ENCODE results near the gene RAB11FIP4. TPM values are rescaled to one million over a fixed set of nuclear protein-coding genes. Genes with fewer than 3 reads are reported as not detected.

The RAB11FIP4 gene
- total and polyA plus RNA-seq, 2 donors (not counting 3 experiments of a cell fraction or from before 2014, with no cell fraction given) = 0.08 to 0.38 TPM

DNA sequence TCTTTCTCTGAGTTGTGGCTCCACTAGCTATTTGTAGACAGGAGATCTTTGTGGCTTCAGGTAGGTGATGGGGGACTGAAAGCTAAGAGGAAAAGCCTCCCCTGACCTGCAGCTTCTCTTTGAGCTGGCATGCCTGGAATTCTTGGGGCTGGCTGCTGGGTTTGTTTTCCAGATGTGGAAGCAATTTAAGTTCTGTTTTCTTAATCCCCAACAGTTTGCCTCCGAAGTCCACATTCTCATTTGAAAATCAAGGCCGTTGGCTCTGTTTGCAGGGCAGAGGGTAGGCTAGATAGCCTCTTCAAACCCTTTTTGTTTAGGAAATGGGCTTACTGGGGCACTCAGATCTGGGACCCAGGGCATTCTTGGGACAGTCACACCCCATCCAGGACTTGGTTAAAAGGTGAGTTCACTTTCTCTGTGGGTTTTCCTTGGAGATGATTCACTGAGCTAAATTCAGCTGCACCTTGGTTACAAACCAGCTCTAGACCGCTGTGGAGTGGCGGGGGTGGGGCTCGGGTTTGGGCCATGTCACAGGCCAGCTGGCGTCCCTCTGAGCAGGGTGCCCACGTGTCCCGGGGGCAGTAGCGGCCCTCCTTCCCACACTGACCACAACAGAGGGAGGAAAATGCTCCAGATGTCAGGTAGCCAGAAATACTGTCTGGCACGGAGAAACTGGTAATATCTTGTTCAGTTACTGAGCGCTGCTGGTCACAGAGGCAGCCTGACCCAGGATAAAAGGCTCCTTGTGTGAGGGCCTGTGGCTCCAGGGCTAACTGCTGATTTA lies 108.5 kb downstream of the RAB11FIP4 start:
- no TSS peak for BruUV-seq (replicated peaks)
- CTCF ChIA-PET = interaction anchor here (1.4 to 2.1 kb wide), 2 partner anchors 11 to 35 kb away, joined by 3 to 6 read pairs; no protein-coding TSS in a partner anchor
- no peaks in the 10 kb centered on the region for H3K79me2 ChIP-seq (ENCODE audit: control insufficient read depth, insufficient read depth, low read length)
- no peak overlapping the region for H3K9ac ChIP-seq (replicated peaks; ENCODE audit: extremely low read depth, insufficient read depth, low read length)
- no peaks in the 10 kb centered on the region for H3K9me1 ChIP-seq (replicated peaks; ENCODE audit: control insufficient read depth, extremely low read depth, insufficient read depth, low read length)
- no peak overlapping the region for H3K4me3 ChIP-seq (replicated peaks in 1 of 3; ENCODE audit: insufficient read depth in 1 of 3, low read depth in 1 of 3, low read length in 3 of 3)
- no peak overlapping the region for H2AFZ ChIP-seq (ENCODE audit: low read depth, low read length)
- POLR2A ChIA-PET = no interaction called here
- no peaks in the 10 kb centered on the region for H3K36me3 ChIP-seq (ENCODE audit: control insufficient read depth in 2 of 2, extremely low read depth in 1 of 2, insufficient read depth in 2 of 2, low read length in 2 of 2)
- peaks cover 4 to 9% of the 10 kb centered on the region in 2 experiments for H3K27me3 ChIP-seq (ENCODE audit: control insufficient read depth in 2 of 2, insufficient read depth in 2 of 2, low read length in 2 of 2)
- dilution Hi-C loops (cut with MboI; ENCODE audit: extremely low pct_ligation_motif_present, low sequenced_read_pairs) = no loop called here
- no peak overlapping the region for H3K4me2 ChIP-seq (ENCODE audit: insufficient read depth, low read length)
- FAIRE-seq = no peak
- H4K20me1 ChIP-seq (replicated peaks; ENCODE audit: control insufficient read depth, extremely low read depth, insufficient read depth, low read length) = no peaks in the 10 kb centered on the region
- no peaks in the 10 kb centered on the region for H3K9me3 ChIP-seq (replicated peaks; ENCODE audit: control insufficient read depth, insufficient read depth, low read length)
- intact Hi-C loops (cut with micrococcal nuclease) = no loop called here
- no peak overlapping the region for H3K27ac ChIP-seq (ENCODE audit: insufficient read depth, low read depth, low read length)
- TF ChIP-seq MYC (IDR thresholded peaks at IDR 0.05; ENCODE audit: low read depth, low read length) (no peak), POLR2A (IDR thresholded peaks at IDR 0.05; ENCODE audit: low read depth, low read length) (no peak), GATA2 (IDR thresholded peaks at IDR 0.05; ENCODE audit: insufficient read depth, insufficient read length, low read depth, low read length) (no peak), MAX (IDR thresholded peaks at IDR 0.05; ENCODE audit: insufficient read depth, insufficient read length) (no peak), CTCF (IDR thresholded peaks at IDR 0.05; ENCODE audit: extremely low read depth in 1 of 2, insufficient read depth in 1 of 2, low read depth in 1 of 2, low read length in 2 of 2) (no peak), POLR2AphosphoS5 (IDR thresholded peaks at IDR 0.05; ENCODE audit: insufficient read depth, low read depth, low read length) (no peak), FOS (IDR thresholded peaks at IDR 0.05; ENCODE audit: borderline replicate concordance, insufficient read depth, low read length) (no peak), EZH2 (IDR thresholded peaks at IDR 0.05; ENCODE audit: borderline replicate concordance, low read depth, low read length, severe bottlenecking) (no peak), JUN (IDR thresholded peaks at IDR 0.05; ENCODE audit: borderline replicate concordance, insufficient read depth, insufficient read length, low read depth) (no peak)
- no peaks in the 10 kb centered on the region for H3K4me1 ChIP-seq (ENCODE audit: control insufficient read depth, extremely low read depth, insufficient read depth, low read length)
- no peak for DNase-seq (ENCODE audit: low read depth, low spot score)
